ENCODE results near the gene ERC2.
A peak's percentile ranks its signal among the peaks of the same experiment; 100 is the strongest.

Gene ERC2

GRCh38 chr3:55601366-55602080 is 866.7 kb downstream of the ERC2 start:
- H3K4me1 Mint-ChIP-seq: peaks cover 13% of the 10 kb centered on the region
- no peaks in the 10 kb centered on the region for H3K36me3 Mint-ChIP-seq (ENCODE audit: low read depth)
- no peaks in the 10 kb centered on the region for H3K9me3 Mint-ChIP-seq
- H3K27ac Mint-ChIP-seq: peak overlapping the region in 1 of 3 experiments; percentile 3
- peaks cover 10% of the 10 kb centered on the region for H3K27me3 Mint-ChIP-seq (ENCODE audit: low read depth)
- TF ChIP-seq, protein P1, sequence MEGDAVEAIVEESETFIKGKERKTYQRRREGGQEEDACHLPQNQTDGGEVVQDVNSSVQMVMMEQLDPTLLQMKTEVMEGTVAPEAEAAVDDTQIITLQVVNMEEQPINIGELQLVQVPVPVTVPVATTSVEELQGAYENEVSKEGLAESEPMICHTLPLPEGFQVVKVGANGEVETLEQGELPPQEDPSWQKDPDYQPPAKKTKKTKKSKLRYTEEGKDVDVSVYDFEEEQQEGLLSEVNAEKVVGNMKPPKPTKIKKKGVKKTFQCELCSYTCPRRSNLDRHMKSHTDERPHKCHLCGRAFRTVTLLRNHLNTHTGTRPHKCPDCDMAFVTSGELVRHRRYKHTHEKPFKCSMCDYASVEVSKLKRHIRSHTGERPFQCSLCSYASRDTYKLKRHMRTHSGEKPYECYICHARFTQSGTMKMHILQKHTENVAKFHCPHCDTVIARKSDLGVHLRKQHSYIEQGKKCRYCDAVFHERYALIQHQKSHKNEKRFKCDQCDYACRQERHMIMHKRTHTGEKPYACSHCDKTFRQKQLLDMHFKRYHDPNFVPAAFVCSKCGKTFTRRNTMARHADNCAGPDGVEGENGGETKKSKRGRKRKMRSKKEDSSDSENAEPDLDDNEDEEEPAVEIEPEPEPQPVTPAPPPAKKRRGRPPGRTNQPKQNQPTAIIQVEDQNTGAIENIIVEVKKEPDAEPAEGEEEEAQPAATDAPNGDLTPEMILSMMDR (IDR thresholded peaks at IDR 0.05; ENCODE audit: unreplicated experiment in 3 of 3): no peak
- no peak overlapping the region for H3K4me3 Mint-ChIP-seq

DNA sequence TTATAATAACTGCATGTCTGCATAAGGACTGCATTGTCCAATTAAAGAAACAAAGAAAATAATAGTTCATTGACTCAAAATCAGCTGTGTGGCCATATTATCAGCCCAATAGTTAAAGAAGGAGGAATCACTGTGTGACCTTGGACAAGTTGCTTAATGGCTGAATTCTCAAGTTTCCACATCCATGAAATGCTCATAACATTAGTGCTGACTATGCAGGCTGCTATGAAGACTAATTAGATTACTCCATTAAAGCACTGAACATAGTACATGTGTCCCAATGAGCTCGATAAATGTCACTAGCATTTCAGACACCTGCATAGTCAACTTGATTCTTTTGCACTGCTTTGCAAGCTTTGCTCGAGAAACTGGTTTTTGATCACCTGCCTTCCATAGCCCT is 870.0 kb downstream of the ERC2 start:
- Mint-ChIP-seq H3K36me3 (ENCODE audit: low read depth) (no peaks in the 10 kb centered on the region), H3K9me3 (peaks cover 3% of the 10 kb centered on the region), H3K27me3 (ENCODE audit: low read depth) (peaks cover 10% of the 10 kb centered on the region), H3K27ac (no peak overlapping the region), H3K4me1 (no peaks in the 10 kb centered on the region), H3K4me3 (no peak overlapping the region)
- TF ChIP-seq, protein P1 (IDR thresholded peaks at IDR 0.05; ENCODE audit: unreplicated experiment in 3 of 3): no peak

GRCh38 chr3:55597641-55598040 is 870.6 kb downstream of the ERC2 start:
- no peaks in the 10 kb centered on the region for H3K36me3 Mint-ChIP-seq (ENCODE audit: low read depth)
- TF ChIP-seq, protein P1 (IDR thresholded peaks at IDR 0.05; ENCODE audit: unreplicated experiment in 3 of 3): no peak
- peaks cover 6% of the 10 kb centered on the region for H3K27me3 Mint-ChIP-seq (ENCODE audit: low read depth)
- H3K27ac Mint-ChIP-seq: no peak overlapping the region
- H3K4me1 Mint-ChIP-seq: peaks cover under 1% of the 10 kb centered on the region
- no peak overlapping the region for H3K4me3 Mint-ChIP-seq
- H3K9me3 Mint-ChIP-seq: peaks cover 3% of the 10 kb centered on the region

DNA sequence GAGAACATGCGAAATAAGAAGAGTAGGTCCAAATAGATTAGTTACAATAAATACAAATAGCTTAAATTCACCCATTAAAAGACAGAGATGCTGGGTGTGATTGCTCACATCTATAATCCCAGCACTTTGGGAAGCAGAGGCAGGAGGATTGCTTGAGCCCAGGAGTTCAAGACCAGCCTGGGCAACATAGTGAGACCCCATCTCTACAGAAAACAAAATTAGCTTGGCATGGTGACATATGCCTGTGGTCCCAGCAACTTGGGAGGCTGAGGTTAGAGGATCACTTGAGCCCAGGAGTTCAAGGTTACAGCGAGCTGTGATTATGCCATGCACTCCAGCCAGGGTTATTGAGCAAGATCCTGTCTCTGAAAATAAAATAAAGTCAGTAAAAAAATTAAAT is 872.1 kb downstream of the ERC2 start:
- H3K4me3 Mint-ChIP-seq: no peak overlapping the region
- peaks cover 3% of the 10 kb centered on the region for H3K9me3 Mint-ChIP-seq
- no peak overlapping the region for H3K27ac Mint-ChIP-seq
- TF ChIP-seq, protein P1 (IDR thresholded peaks at IDR 0.05; ENCODE audit: unreplicated experiment in 3 of 3): no peak
- peaks cover 11% of the 10 kb centered on the region for H3K4me1 Mint-ChIP-seq
- no peaks in the 10 kb centered on the region for H3K36me3 Mint-ChIP-seq (ENCODE audit: low read depth)
- peaks cover 6% of the 10 kb centered on the region for H3K27me3 Mint-ChIP-seq (ENCODE audit: low read depth)

DNA sequence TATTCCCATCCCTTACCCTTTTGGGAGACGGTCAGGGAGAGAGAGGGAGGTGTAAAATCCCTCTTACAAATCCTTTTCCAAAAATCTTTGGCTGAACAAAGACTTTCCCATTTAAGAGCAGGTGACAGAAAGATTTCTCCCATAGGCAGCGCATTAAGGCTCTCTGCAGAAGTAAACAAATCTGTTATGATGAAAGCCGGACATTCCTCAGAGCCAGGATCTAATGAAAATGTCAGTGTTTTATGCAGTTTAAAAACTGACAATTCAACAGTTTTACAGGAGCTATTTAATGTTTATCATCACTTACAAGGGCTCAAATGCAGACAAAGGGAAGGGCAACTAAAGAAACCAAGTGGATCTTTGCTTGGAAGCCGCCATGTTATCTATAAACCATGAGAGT is 872.8 kb downstream of the ERC2 start:
- H3K36me3 Mint-ChIP-seq (ENCODE audit: low read depth): no peaks in the 10 kb centered on the region
- H3K27ac Mint-ChIP-seq: no peak overlapping the region
- peaks cover 3% of the 10 kb centered on the region for H3K9me3 Mint-ChIP-seq
- peaks cover 1% of the 10 kb centered on the region for H3K27me3 Mint-ChIP-seq (ENCODE audit: low read depth)
- peaks cover 11% of the 10 kb centered on the region for H3K4me1 Mint-ChIP-seq
- TF ChIP-seq, protein P1 (IDR thresholded peaks at IDR 0.05; ENCODE audit: unreplicated experiment in 3 of 3): no peak
- no peak overlapping the region for H3K4me3 Mint-ChIP-seq

DNA sequence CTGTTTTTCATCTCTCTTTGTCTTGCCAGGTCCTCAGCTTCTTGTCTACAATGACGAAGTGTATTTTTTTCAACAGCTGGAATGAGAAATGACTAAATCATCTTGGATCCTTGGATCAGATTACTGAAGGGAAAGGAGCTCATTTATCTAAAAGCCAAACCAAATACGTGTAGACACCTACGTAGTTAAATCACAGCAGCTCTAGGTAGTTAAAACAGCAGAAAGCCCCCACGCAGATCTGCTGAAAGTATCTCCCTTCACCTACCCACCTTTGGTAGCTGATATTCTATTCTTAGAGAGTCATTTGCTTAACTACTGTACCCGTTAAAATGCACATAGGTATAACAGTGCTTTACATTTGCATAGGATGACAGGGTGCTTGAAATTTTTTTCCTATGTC is 875.7 kb downstream of the ERC2 start:
- peaks cover 3% of the 10 kb centered on the region for H3K9me3 Mint-ChIP-seq
- H3K27me3 Mint-ChIP-seq (ENCODE audit: low read depth): peaks cover 4% of the 10 kb centered on the region
- H3K4me1 Mint-ChIP-seq: peaks cover 18% of the 10 kb centered on the region
- no peak overlapping the region for H3K4me3 Mint-ChIP-seq
- TF ChIP-seq, protein P1 (IDR thresholded peaks at IDR 0.05; ENCODE audit: unreplicated experiment in 3 of 3): no peak
- no peaks in the 10 kb centered on the region for H3K36me3 Mint-ChIP-seq (ENCODE audit: low read depth)
- peak overlapping the region; percentile 7 to 48 (median 21) for H3K27ac Mint-ChIP-seq
